ENCODE results near the gene HAND2. TPM values are rescaled to one million over a fixed set of nuclear protein-coding genes. Genes with fewer than 3 reads are reported as not detected.

Gene HAND2
- total RNA-seq, 1 donor from 2014 or later: 40.3 TPM

- no peak for TF ChIP-seq CTCF (conservative IDR thresholded peaks at IDR 0.05)
- no peaks in the 10 kb centered on the region for H3K4me1 Mint-ChIP-seq (ENCODE audit: unreplicated experiment)
- no peaks in the 10 kb centered on the region for H3K36me3 Mint-ChIP-seq
- H3K9me3 Mint-ChIP-seq: no peaks in the 10 kb centered on the region
- no peaks in the 10 kb centered on the region for H3K27me3 Mint-ChIP-seq
- DNase-seq (ENCODE audit: extremely low spot score, unreplicated experiment): no peak
- no peak overlapping the region for H3K4me3 Mint-ChIP-seq
- no peak overlapping the region for H3K27ac Mint-ChIP-seq
Measured at GRCh38 chr4:173485164-173485563, 44.9 kb downstream of the HAND2 start.

DNA sequence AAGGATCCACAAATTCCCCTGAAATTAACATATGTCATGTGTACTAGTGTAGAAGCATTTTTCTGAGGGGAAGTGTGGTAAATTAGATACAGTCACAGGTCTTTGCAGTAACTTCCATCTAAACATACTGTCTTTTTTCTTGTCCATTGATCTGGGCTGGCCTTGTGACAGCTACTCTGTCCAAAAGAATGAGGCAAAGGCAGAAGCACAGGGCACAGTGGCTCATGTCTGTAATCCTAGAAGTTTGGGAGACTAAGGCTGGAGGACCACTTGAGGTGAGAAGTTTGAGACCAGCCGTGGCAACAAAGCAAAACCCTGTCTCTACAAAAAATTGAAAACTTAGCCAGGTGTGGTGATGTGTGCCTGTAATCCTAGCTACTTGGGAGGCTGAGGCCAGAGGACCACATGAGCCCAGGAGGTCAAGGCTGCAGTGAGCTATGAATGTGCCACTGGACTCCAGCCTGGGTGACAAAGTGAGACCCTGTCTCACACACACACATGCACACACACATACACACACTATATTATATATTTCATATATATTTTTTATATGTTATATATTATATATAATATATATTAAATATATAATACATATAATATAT lies 47.6 kb downstream of the HAND2 start:
- H3K27ac Mint-ChIP-seq: no peak overlapping the region
- H3K4me3 Mint-ChIP-seq: no peak overlapping the region
- no peaks in the 10 kb centered on the region for H3K36me3 Mint-ChIP-seq
- no peaks in the 10 kb centered on the region for H3K27me3 Mint-ChIP-seq
- peaks cover 6% of the 10 kb centered on the region for H3K4me1 Mint-ChIP-seq (ENCODE audit: unreplicated experiment)
- H3K9me3 Mint-ChIP-seq: no peaks in the 10 kb centered on the region
- no peak for DNase-seq (ENCODE audit: extremely low spot score, unreplicated experiment)
- no peak for TF ChIP-seq CTCF (conservative IDR thresholded peaks at IDR 0.05)

DNA sequence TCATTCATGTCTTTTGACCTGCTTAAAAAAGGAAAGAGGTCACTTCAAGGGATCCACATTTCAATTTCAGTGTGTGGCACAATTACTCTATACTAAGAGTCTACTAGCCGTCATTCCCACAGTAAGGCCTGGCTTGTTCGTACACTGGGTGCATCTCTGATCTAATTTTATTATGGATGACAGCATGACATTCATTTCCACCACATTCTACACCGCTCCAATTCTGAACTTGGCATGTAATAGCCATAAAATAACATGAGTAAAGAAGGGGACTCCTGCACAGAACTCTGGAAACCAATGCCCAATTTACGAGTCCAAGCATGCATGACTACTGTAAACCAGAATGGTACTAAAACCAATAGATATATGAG lies 51.1 kb downstream of the HAND2 start:
- Mint-ChIP-seq H3K27ac (no peak overlapping the region), H3K27me3 (no peaks in the 10 kb centered on the region), H3K4me3 (no peak overlapping the region), H3K4me1 (ENCODE audit: unreplicated experiment) (peaks cover 6% of the 10 kb centered on the region), H3K9me3 (no peaks in the 10 kb centered on the region), H3K36me3 (no peaks in the 10 kb centered on the region)
- DNase-seq (ENCODE audit: extremely low spot score, unreplicated experiment): no peak
- no peak for TF ChIP-seq CTCF (conservative IDR thresholded peaks at IDR 0.05)

DNA sequence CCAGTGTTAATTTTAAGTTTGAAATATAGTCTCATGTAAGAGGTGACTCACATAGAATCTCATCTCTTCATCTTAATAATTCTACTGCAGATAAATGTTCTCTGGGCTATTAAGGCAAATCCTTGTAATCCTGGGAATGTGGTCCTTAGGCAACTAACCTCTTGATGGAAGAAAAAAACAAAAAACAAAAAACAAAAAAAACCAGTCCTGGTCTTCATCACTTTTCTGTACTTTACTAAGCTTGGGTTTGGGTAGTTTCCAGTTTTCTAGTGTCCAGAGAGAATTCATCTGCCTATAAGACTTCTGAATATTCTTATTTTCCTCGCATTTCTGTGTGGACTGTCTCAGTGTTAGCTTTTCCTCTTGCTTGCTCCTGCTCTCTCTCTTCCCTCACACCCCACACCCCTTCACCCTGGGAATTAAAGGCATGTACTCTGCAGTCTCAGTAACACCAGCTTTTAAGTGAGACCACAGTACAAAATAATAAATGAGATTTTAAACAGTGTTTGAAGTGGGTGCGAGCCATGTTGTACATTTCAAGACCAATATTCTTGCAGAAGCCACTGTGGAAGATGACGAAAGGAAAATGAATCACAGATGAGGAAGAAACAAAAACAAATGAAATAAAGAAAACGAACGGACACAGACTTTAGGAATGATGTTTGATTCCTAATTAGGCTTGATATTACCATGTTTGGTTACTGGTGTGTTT lies 51.7 kb downstream of the HAND2 start:
- Mint-ChIP-seq H3K4me1 (ENCODE audit: unreplicated experiment) (peaks cover 6% of the 10 kb centered on the region), H3K36me3 (no peaks in the 10 kb centered on the region), H3K27me3 (no peaks in the 10 kb centered on the region), H3K27ac (no peak overlapping the region), H3K4me3 (no peak overlapping the region), H3K9me3 (no peaks in the 10 kb centered on the region)
- no peak for TF ChIP-seq CTCF (conservative IDR thresholded peaks at IDR 0.05)
- no peak for DNase-seq (ENCODE audit: extremely low spot score, unreplicated experiment)

GRCh38 chr4:173477016-173477415 lies 53.0 kb downstream of the HAND2 start:
- no peak for TF ChIP-seq CTCF (conservative IDR thresholded peaks at IDR 0.05)
- H3K4me3 Mint-ChIP-seq: no peak overlapping the region
- H3K36me3 Mint-ChIP-seq: no peaks in the 10 kb centered on the region
- H3K27me3 Mint-ChIP-seq: no peaks in the 10 kb centered on the region
- H3K4me1 Mint-ChIP-seq (ENCODE audit: unreplicated experiment): peaks cover 6% of the 10 kb centered on the region
- DNase-seq (ENCODE audit: extremely low spot score, unreplicated experiment): no peak
- no peaks in the 10 kb centered on the region for H3K9me3 Mint-ChIP-seq
- no peak overlapping the region for H3K27ac Mint-ChIP-seq

Other genes with a start within 250 kb of the HAND2 start
- 67.7 and 201 TPM in 2 replicates for gene HMGB2, start 195.9 kb downstream of the HAND2 start, total RNA-seq (ENCODE audit: low replicate concordance)
- gene SAP30, start 159.3 kb downstream of the HAND2 start, total RNA-seq (ENCODE audit: low replicate concordance): 7.9 and 21.3 TPM in 2 replicates
- gene SCRG1, start 131.1 kb downstream of the HAND2 start, total RNA-seq (ENCODE audit: low replicate concordance): 0.17 TPM in 1 of 2 replicates, not detected in the other

Data from type B pancreatic cell (in vitro differentiated cells).